K562 (cell line): ENCODE measurements around the gene SMIM23. TPM values are rescaled to one million over a fixed set of nuclear protein-coding genes. Genes with fewer than 3 reads are reported as not detected.

Experiments
- ATAC-seq: fragments of 200-7000 bp; cut with Tn5 transposase; 3 replicates; pipeline ENCODE4 v1.9.1; 2020; ENCODE audit warnings: moderate library complexity
- BruUV-seq: library from RNA; stranded (reverse); fragments of 400-500 nt; replicated peaks from 2 replicates; lab custom pipeline; 2021; lab: Mats Ljungman, UMichigan
- CTCF ChIA-PET: fragments of 300-600 bp; formaldehyde crosslinking; extraction: SDS; loops from one replicate; lab custom pipeline; 2021; ENCODE audit warnings: low intra/inter-chr PET ratio; lab: Yijun Ruan, JAX
- POLR2A ChIA-PET: fragments of 300-600, 350-650 bp; sonication (Branson Sonifier 250); formaldehyde crosslinking; extraction: SDS; loops from one replicate; lab custom pipeline; 2021; ENCODE audit warnings: antibody characterized with exemption, inconsistent platforms; lab: Yijun Ruan, JAX
- DNase-seq, 4 experiments: peaks; one replicate each; pipeline versions ENCODE4 v3.0.0 to v3.0.0-alpha.2; 2011 to 2018; ENCODE audit warnings: low spot score in 3 of 4, mixed read lengths in 3 of 4; ENCODE audit errors: extremely low read depth in 1 of 4
- FAIRE-seq: peaks from 2 replicates; lab custom pipeline; 2011; peaks lifted over from hg19 to GRCh38; lab: Jason Lieb, UNC
- H2AFZ ChIP-seq: 2 replicates; pipeline ENCODE4 v1.6.0; 2011; ENCODE audit warnings: low read depth, low read length, control low read depth, inconsistent platforms
- H3K27ac ChIP-seq: fragments of 200-600 bp; 3 replicates; pipeline ENCODE4 v1.8.0; 2011; ENCODE audit warnings: low read depth, mild to moderate bottlenecking, control low read depth, inconsistent platforms, low read length, moderate library complexity, mixed read lengths; ENCODE audit errors: extremely low read depth
- H3K27me3 ChIP-seq, 2 experiments: fragments of 300-600 bp in 1 of 2; 2 replicates in 1 of 2; 3 replicates in 1 of 2; pipeline versions ENCODE4 v1.6.0 to v1.8.0; 2011; ENCODE audit warnings: inconsistent platforms in 2 of 2, low read length in 2 of 2, mild to moderate bottlenecking in 1 of 2, mixed read lengths in 1 of 2, moderate library complexity in 1 of 2; ENCODE audit not compliant: control insufficient read depth in 2 of 2, insufficient read depth in 2 of 2
- H3K36me3 ChIP-seq: fragments of 300-600 bp; 3 replicates; pipeline ENCODE4 v1.8.0; 2011; ENCODE audit warnings: mild to moderate bottlenecking, low read length, inconsistent platforms; ENCODE audit not compliant: control insufficient read depth, insufficient read depth
- H3K4me1 ChIP-seq, 2 experiments: fragments of 200-600 bp in 1 of 2; replicated peaks in 1 of 2; 2 replicates in 1 of 2; 3 replicates in 1 of 2; pipeline versions ENCODE4 v1.5.1 to v1.8.0; 2011; ENCODE audit warnings: inconsistent platforms in 2 of 2, low read length in 2 of 2, mild to moderate bottlenecking in 1 of 2, mixed read lengths in 1 of 2, moderate library complexity in 1 of 2; ENCODE audit not compliant: control insufficient read depth in 2 of 2, insufficient read depth in 2 of 2
- H3K4me2 ChIP-seq: 2 replicates; pipeline ENCODE4 v1.6.1; 2011; ENCODE audit warnings: low read length, control low read depth, inconsistent platforms, mixed read lengths; ENCODE audit not compliant: insufficient read depth
- H3K4me3 ChIP-seq: fragments of 200-600 bp; sonication (generic), shearing (Covaris generic); 2 replicates; pipeline ENCODE4 v1.5.1; 2016; ENCODE audit warnings: control low read depth, inconsistent platforms
- H3K79me2 ChIP-seq: fragments of 200-600 bp; 3 replicates; pipeline ENCODE4 v1.8.0; 2011; ENCODE audit warnings: low read length, inconsistent platforms; ENCODE audit not compliant: control insufficient read depth, insufficient read depth
- H3K9ac ChIP-seq, 2 experiments: 2 replicates each; pipeline versions ENCODE4 v1.6.0 to v1.6.1; 2011; ENCODE audit warnings: low read depth in 2 of 2, low read length in 2 of 2, control low read depth in 1 of 2, inconsistent platforms in 1 of 2, mild to moderate bottlenecking in 1 of 2, mixed read lengths in 1 of 2; ENCODE audit not compliant: insufficient read depth in 1 of 2
- H3K9me1 ChIP-seq: one replicate; pipeline ENCODE4 v1.6.0; 2011; ENCODE audit warnings: inconsistent platforms, mild to moderate bottlenecking, low read length, moderate library complexity; ENCODE audit not compliant: control insufficient read depth, insufficient read depth
- H3K9me3 ChIP-seq: replicated peaks from 2 replicates; pipeline ENCODE4 v1.5.1; 2011; ENCODE audit warnings: low read depth, low read length, inconsistent platforms; ENCODE audit not compliant: control insufficient read depth, insufficient read depth
- H4K20me1 ChIP-seq: replicated peaks from 2 replicates; pipeline ENCODE4 v1.6.1; 2011; ENCODE audit warnings: low read length, inconsistent platforms, mixed read lengths; ENCODE audit not compliant: control insufficient read depth, insufficient read depth
- CXXC5 ChIP-seq: fragments of 250-450 bp; sonication (Bioruptor Pico); IDR thresholded peaks from 2 replicates; pipeline ENCODE4 v1.8.0; 2022; ENCODE audit warnings: inconsistent platforms, mild to moderate bottlenecking, moderate library complexity
- DMBX1 ChIP-seq: fragments of 250-450 bp; sonication (Bioruptor Pico); IDR thresholded peaks from 2 replicates; pipeline ENCODE4 v1.8.0; 2022; ENCODE audit warnings: inconsistent platforms, mild to moderate bottlenecking, moderate library complexity, borderline replicate concordance
- E2F1 ChIP-seq: sonication (generic); formaldehyde crosslinking; IDR thresholded peaks from 2 replicates; pipeline ENCODE4 v1.8.1; 2023; ENCODE audit warnings: mild to moderate bottlenecking, missing genetic modification reagents, moderate library complexity
- LEF1 ChIP-seq: fragments of 450-650 bp; IDR thresholded peaks from 2 replicates; pipeline ENCODE4 v1.6.1; 2016; ENCODE audit warnings: mild to moderate bottlenecking
- SMARCC2 ChIP-seq: fragments of 450-650 bp; IDR thresholded peaks from 2 replicates; pipeline ENCODE4 v1.6.1; 2017; ENCODE audit warnings: antibody characterized with exemption, moderate library complexity, mild to moderate bottlenecking, low read depth
- SNAPC5 ChIP-seq: fragments of 250-450 bp; sonication (Bioruptor Pico); IDR thresholded peaks from 2 replicates; pipeline ENCODE4 v1.8.0; 2021; ENCODE audit warnings: moderate library complexity, mild to moderate bottlenecking, inconsistent platforms
- TAF7 ChIP-seq: fragments of 450-650 bp; IDR thresholded peaks from 2 replicates; pipeline ENCODE4 v1.6.1; 2016; ENCODE audit warnings: missing genetic modification characterization, missing compliant biosample characterization
- ZNF239 ChIP-seq: fragments of 250-450 bp; sonication (Bioruptor Pico); IDR thresholded peaks from 2 replicates; pipeline ENCODE4 v1.4.0; 2020; ENCODE audit warnings: mild to moderate bottlenecking
- ZNF766 ChIP-seq: fragments of 200-800 bp; sonication (Bioruptor generic); conservative IDR thresholded peaks from 2 replicates; pipeline ENCODE4 v1.6.1; 2016; ENCODE audit warnings: missing genetic modification characterization, missing compliant biosample characterization
- WGBS: fragments of 100-300 bp; shearing (Covaris generic); methylation state at CpG from one replicate; pipeline ENCODE4 v1.1.6; 2016; ENCODE audit warnings: low coverage, mixed read lengths; ENCODE audit not compliant: insufficient coverage; ENCODE audit errors: missing lambda C conversion rate; 5-methylcytosine and 5-hydroxymethylcytosine counted together
- in situ Hi-C: fragments of 300-500 bp; cut with MboI; formaldehyde crosslinking; loops from 4 replicates; pipeline ENCODE4 v1.15.0; 2018; ENCODE audit warnings: inconsistent platforms, mixed read lengths
- intact Hi-C: fragments of 100-400 bp; cut with micrococcal nuclease; formaldehyde crosslinking; loops from 2 replicates; pipeline ENCODE4 v1.14.2; 2022
- polyA plus RNA-seq, 8 experiments: library from polyadenylated mRNA; depleted of rRNA in 4 of 8; stranded (reverse) in 5 of 8; unstranded in 3 of 8; fragments of >200 nt; fragmentation: Nextera tagmentation in 2 of 8; fragmentation: Illumina TruSeq in 1 of 8; extraction: Ambion mirVana in 2 of 8; extraction: Trizol in 1 of 8; gene quantifications; 2 replicates each; pipeline versions ENCODE4 v1.2.1 to v1.2.3, GENCODE V29; 2011 to 2014; ENCODE audit warnings: inconsistent platforms in 1 of 8, missing spikeins in 1 of 8
- total RNA-seq, 7 experiments: library from RNA; depleted of rRNA in 6 of 7; stranded (reverse); fragments of >200 nt in 6 of 7; fragmentation: Illumina TruSeq in 2 of 7; extraction: Trizol in 2 of 7; gene quantifications; 2 replicates each; pipeline versions ENCODE4 v1.2.1 to v1.2.3, GENCODE V29; 2011 to 2021; ENCODE audit warnings: low replicate concordance in 1 of 7

SMIM23 gene
- total and polyA plus RNA-seq, 9 of the 15 experiments (the other 6 are each of a cell fraction or from before 2014, with no cell fraction given), result not detected

GRCh38 chr5:171830686-171831085 is 45.1 kb downstream of the SMIM23 start:
- BruUV-seq, result no TSS peak
- intact Hi-C loops (no loop called here), in situ Hi-C loops (no loop called here)
- no peaks in the 10 kb centered on the region for H3K9me1 ChIP-seq
- no peaks in the 10 kb centered on the region for H3K9me3 ChIP-seq
- ATAC-seq (no peak), DNase-seq (no peak), FAIRE-seq (no peak)
- no peak overlapping the region for H3K9ac ChIP-seq
- H2AFZ ChIP-seq, result no peak overlapping the region
- CTCF ChIA-PET, result no interaction called here
- H3K36me3 ChIP-seq, result no peaks in the 10 kb centered on the region
- 0% methylated on average over 1 of the region's 1 CpG for WGBS
- TF ChIP-seq DMBX1 (CRISPR knock-in tag), result no peak
- TF ChIP-seq E2F1 (CRISPR knock-in tag), result no peak
- TF ChIP-seq SNAPC5, result no peak
- TF ChIP-seq TAF7, result no peak
- no peak for TF ChIP-seq CXXC5 (CRISPR knock-in tag)
- TF ChIP-seq LEF1, result no peak
- TF ChIP-seq ZNF239 (CRISPR knock-in tag), result no peak
- TF ChIP-seq SMARCC2, result no peak
- no peak for TF ChIP-seq ZNF766 (CRISPR knock-in tag)
- POLR2A ChIA-PET, result interaction anchor here (0.8 kb wide), 1 partner anchor 58 kb away, joined by 3 read pairs; no protein-coding TSS in a partner anchor
- H3K4me3 ChIP-seq, result no peak overlapping the region
- no peak overlapping the region for H3K4me2 ChIP-seq
- no peaks in the 10 kb centered on the region for H4K20me1 ChIP-seq
- no peak overlapping the region for H3K27ac ChIP-seq
- H3K4me1 ChIP-seq, result no peaks in the 10 kb centered on the region
- peaks cover 7 to 9% of the 10 kb centered on the region in 2 experiments; a peak in 4 of 5 replicates for H3K27me3 ChIP-seq
- no peaks in the 10 kb centered on the region for H3K79me2 ChIP-seq
